Cardiac muscle cell (in vitro differentiated cells and primary cell): Measurements from ENCODE around the gene SF3A1. TPM values are rescaled to one million over a fixed set of nuclear protein-coding genes. Genes with fewer than 3 reads are reported as not detected.

Experiments used
- DNase-seq, 2 donors: peaks; one replicate each; pipeline versions ENCODE4 v3.0.0 to v3.0.0-alpha.2; 2010 to 2017; ENCODE audit warnings: low read depth in 1 of 2, low spot score in 1 of 2
- H3K27ac ChIP-seq: fragments of 200-600 bp; sonication (generic); 2 replicates; pipeline ENCODE4 v1.5.1; 2016
- H3K27me3 ChIP-seq: fragments of 200-600 bp; sonication (generic); 2 replicates; pipeline ENCODE4 v1.6.0; 2016; ENCODE audit warnings: control low read depth
- H3K36me3 ChIP-seq: fragments of 200-600 bp; sonication (generic); 2 replicates; pipeline ENCODE4 v1.5.1; 2016; ENCODE audit warnings: control low read depth
- H3K4me1 ChIP-seq: fragments of 200-600 bp; sonication (generic); 2 replicates; pipeline ENCODE4 v1.8.1; 2017; ENCODE audit warnings: low read depth, mild to moderate bottlenecking, mixed run types
- H3K4me3 ChIP-seq: fragments of 200-600 bp; sonication (generic); 2 replicates; pipeline ENCODE4 v1.5.1; 2016; ENCODE audit warnings: mild to moderate bottlenecking
- H3K9me3 ChIP-seq: fragments of 200-600 bp; sonication (generic); 2 replicates; pipeline ENCODE4 v1.5.1; 2017; ENCODE audit warnings: low read depth, mild to moderate bottlenecking, control low read depth
- polyA plus RNA-seq: library from polyadenylated mRNA; unstranded; fragments of >200 nt; fragmentation: Nextera tagmentation; extraction: Ambion mirVana; gene quantifications from 2 replicates; pipeline ENCODE4 v1.2.1, GENCODE V29; 2016
- total RNA-seq: library from RNA; depleted of rRNA; stranded (reverse); fragments of >200 nt; gene quantifications from 2 replicates; pipeline ENCODE4 v1.2.3, GENCODE V29; 2016
- TF ChIP-seq, protein P1 (sequence below): IDR thresholded peaks from 2 replicates; pipeline ENCODE4 v1.5.1; 2012; ENCODE audit warnings: low read depth, mild to moderate bottlenecking, low read length

The SF3A1 gene
- total and polyA plus RNA-seq, 2 experiments from 2014 or later, result 92.6 to 160 TPM

DNA sequence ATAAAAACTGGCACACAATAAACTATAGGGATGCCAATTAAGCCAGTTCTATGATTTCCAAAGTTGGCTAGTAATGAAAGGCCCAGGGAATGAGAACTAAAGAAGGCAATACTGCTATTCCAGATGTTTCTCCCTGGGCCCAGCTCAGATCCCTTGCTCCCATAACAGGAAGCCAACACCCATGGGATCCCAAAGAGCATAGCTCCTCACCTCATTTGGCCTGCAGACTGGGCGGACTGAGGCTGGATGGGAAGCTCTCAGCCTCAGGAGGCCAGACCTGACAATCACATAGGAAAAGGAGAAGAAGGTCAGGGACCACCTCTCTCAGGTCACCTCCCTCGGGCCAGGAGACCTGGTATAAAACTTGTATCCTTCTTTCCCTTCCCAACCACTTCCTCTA, 35.2 kb downstream of the SF3A1 start:
- Histone ChIP-seq H3K27me3 (no peaks in the 10 kb centered on the region), H3K4me1 (peaks cover 15% of the 10 kb centered on the region), H3K4me3 (no peak overlapping the region), H3K36me3 (no peaks in the 10 kb centered on the region), H3K27ac (no peak overlapping the region), H3K9me3 (no peaks in the 10 kb centered on the region)
- TF ChIP-seq, protein P1, sequence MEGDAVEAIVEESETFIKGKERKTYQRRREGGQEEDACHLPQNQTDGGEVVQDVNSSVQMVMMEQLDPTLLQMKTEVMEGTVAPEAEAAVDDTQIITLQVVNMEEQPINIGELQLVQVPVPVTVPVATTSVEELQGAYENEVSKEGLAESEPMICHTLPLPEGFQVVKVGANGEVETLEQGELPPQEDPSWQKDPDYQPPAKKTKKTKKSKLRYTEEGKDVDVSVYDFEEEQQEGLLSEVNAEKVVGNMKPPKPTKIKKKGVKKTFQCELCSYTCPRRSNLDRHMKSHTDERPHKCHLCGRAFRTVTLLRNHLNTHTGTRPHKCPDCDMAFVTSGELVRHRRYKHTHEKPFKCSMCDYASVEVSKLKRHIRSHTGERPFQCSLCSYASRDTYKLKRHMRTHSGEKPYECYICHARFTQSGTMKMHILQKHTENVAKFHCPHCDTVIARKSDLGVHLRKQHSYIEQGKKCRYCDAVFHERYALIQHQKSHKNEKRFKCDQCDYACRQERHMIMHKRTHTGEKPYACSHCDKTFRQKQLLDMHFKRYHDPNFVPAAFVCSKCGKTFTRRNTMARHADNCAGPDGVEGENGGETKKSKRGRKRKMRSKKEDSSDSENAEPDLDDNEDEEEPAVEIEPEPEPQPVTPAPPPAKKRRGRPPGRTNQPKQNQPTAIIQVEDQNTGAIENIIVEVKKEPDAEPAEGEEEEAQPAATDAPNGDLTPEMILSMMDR, result no peak
- DNase-seq, result no peak

DNA sequence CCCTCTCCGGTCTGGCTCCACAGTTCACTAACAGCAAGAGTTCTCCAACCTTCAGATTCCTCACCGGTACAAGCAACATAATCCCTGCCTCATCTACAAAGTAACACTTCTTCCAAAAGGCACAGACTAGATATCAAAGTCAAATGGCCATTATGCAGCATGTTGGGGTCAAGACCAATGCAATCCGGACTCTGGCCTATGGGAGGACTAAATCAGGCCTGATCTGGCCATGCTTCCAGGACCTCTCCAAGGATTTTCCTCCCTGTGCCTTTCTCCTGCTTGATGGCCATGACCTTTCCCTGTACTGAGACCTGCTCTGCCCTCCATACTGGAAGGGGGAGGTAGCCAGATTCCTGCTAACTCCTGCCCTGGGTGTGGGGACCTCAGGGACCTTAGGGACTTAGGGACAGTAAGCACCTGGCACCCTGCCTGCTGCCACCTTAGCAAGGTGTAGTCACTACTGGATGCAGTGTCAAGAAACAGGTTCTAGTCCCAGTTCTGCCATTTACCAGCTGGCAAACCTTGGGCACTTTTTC, 36.6 kb downstream of the SF3A1 start:
- Histone ChIP-seq H3K9me3 (no peaks in the 10 kb centered on the region), H3K4me3 (no peak overlapping the region), H3K36me3 (no peaks in the 10 kb centered on the region), H3K27me3 (no peaks in the 10 kb centered on the region), H3K4me1 (peaks cover 7% of the 10 kb centered on the region), H3K27ac (peak overlapping the region; percentile 33)
- TF ChIP-seq, protein P1, result no peak
- DNase-seq, result no peak

DNA sequence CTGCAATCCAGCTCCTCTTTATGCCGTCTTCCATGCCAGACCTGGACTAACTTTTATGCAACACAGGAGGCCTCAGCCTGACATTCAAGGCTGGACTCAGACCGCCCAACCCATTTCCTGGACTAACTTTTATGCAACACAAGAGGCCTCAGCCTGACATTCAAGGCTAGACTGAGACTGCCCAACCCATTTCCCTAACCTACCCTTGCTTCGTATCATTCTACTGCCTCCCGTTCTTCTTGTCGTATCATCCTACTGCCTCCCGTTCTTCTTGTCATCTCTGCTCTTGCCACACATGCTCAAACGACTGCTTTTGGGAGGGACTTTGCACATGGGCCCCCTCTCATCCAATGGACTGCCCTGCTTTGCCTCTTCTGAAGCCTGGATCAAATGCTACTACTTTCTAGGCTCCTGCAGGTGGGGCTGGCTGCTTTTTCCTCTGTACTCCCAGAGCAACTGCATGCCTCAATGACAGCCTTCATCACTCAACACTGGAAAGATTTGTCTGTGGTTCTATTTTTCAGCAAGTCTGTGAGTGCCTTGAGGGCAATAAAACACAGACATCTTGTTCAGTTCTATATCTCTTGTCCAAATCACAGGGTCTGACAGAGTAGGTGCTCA, 37.8 kb downstream of the SF3A1 start:
- no peaks in the 10 kb centered on the region for H3K27me3 ChIP-seq
- no peaks in the 10 kb centered on the region for H3K36me3 ChIP-seq
- peaks cover 4% of the 10 kb centered on the region for H3K4me1 ChIP-seq
- H3K27ac ChIP-seq, result peak overlapping the region; percentile 33
- peak in 1 of 2 donors; percentile 67 for DNase-seq
- TF ChIP-seq, protein P1, result peak; percentile 8
- no peak overlapping the region for H3K4me3 ChIP-seq
- H3K9me3 ChIP-seq, result no peaks in the 10 kb centered on the region

DNA sequence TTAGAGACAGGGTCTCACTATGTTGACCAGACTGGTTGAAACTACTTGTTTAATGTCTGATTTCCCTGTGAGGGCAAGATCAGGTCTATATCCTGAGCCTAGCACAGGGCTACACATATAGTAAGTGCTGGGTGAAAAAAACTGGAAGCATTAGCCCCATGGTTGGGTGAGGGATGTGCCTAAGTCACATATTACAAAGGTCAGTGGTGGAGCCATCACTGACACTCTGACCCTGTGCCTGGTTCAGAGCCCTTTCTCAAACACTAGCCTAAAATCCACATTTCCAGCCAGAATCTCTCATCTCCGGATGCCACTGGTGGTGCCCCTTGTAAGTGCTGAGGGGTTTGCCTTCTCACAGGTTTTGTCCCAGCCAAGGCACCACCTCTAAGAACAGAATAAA, 38.9 kb downstream of the SF3A1 start:
- H3K36me3 ChIP-seq, result no peaks in the 10 kb centered on the region
- H3K4me3 ChIP-seq, result no peak overlapping the region
- H3K27me3 ChIP-seq, result no peaks in the 10 kb centered on the region
- no peaks in the 10 kb centered on the region for H3K9me3 ChIP-seq
- TF ChIP-seq, protein P1, result no peak
- no peak for DNase-seq
- H3K4me1 ChIP-seq, result peaks cover 4% of the 10 kb centered on the region
- H3K27ac ChIP-seq, result no peak overlapping the region

DNA sequence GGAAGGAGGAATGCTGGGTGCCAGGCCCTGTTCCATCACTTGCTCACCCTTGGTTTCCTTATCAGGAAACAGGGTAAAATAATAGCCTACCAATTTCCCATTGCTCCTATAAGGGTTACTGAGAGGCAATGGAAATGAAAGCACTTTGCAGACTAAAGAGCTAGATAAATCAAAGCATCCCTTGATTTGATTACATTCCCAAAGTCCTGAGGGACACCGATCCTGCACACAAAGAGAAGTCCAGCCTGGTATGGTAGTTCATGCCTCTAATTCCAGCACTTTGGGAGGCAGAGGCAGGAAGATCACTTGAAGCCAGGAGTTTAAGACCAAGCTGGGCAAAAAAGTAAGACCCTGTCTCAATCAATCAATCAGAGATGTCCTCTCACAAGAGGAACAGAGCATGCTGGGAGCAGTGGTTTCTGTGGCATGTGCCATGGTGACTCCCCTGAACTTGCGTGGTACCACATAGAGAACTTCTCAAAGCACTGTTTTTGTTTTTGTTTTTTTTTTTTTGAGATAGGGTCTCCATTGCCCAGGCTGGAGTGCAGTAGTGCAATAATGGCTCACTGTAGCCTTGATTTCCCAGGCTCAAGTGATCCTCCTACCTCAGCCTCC, 40.6 kb downstream of the SF3A1 start:
- no peaks in the 10 kb centered on the region for H3K36me3 ChIP-seq

More for the DNA sequence above, 40.6 kb downstream of the SF3A1 start:
- H3K4me3 ChIP-seq, result no peak overlapping the region
- no peaks in the 10 kb centered on the region for H3K27me3 ChIP-seq
- TF ChIP-seq, protein P1, result no peak
- H3K4me1 ChIP-seq, result peaks cover 11% of the 10 kb centered on the region
- no peak overlapping the region for H3K27ac ChIP-seq
- no peak for DNase-seq
- no peaks in the 10 kb centered on the region for H3K9me3 ChIP-seq
